D721Med (cell line): ENCODE measurements around the gene IDH3B.
A peak's percentile ranks its signal among the peaks of the same experiment; 100 is the strongest.

Experiments
- DNase-seq: peaks from one replicate; pipeline ENCODE4 v3.0.0; 2011; ENCODE audit warnings: low spot score; ENCODE audit not compliant: insufficient read length
- FAIRE-seq: peaks from 2 replicates; lab custom pipeline; 2011; peaks lifted over from hg19 to GRCh38; lab: Jason Lieb, UNC
- CTCF ChIP-seq: IDR thresholded peaks from 2 replicates; pipeline ENCODE4 v1.5.1; 2012; ENCODE audit warnings: mild to moderate bottlenecking, control low read depth; ENCODE audit not compliant: insufficient read depth; ENCODE audit errors: missing control alignments

IDH3B gene

GRCh38 chr20:2652724-2653555 is 11.1 kb downstream of the IDH3B start:
- TF ChIP-seq CTCF, result no peak
- DNase-seq, result no peak
- FAIRE-seq, result no peak

- no peak for TF ChIP-seq CTCF
- DNase-seq, result peak; percentile 30
- no peak for FAIRE-seq
Measured at GRCh38 chr20:2651772-2652723, 12.0 kb downstream of the IDH3B start, which contains the start of gene NOP56. TSS of gene NOP56 (plus strand) at chr20:2652632. CDS start at chr20:2652661, 29 bp downstream.

- TF ChIP-seq CTCF, result no peak
- FAIRE-seq, result no peak
- DNase-seq, result no peak
Measured at GRCh38 chr20:2643708-2644107, 20.3 kb downstream of the IDH3B start.

- FAIRE-seq (no peak), DNase-seq (no peak)
- TF ChIP-seq CTCF, result no peak
Measured at GRCh38 chr20:2640899-2641298, 23.1 kb downstream of the IDH3B start.

GRCh38 chr20:2640260-2640659 is 23.8 kb downstream of the IDH3B start:
- no peak for FAIRE-seq

GRCh38 chr20:2637246-2637645 is 26.8 kb downstream of the IDH3B start:
- no peak for DNase-seq
- TF ChIP-seq CTCF, result no peak
- no peak for FAIRE-seq

More at GRCh38 chr20:2640260-2640659, 23.8 kb downstream of the IDH3B start:
- no peak for DNase-seq
- no peak for TF ChIP-seq CTCF
